Prostate gland (tissue), 2 donors: ENCODE measurements around the gene CLNK. TPM values are rescaled to one million over a fixed set of nuclear protein-coding genes. Genes with fewer than 3 reads are reported as not detected.

Experiments used
- DNase-seq: peaks from one replicate; pipeline ENCODE4 v3.0.0-alpha.2; 2019; ENCODE audit warnings: low spot score
- H3K27ac ChIP-seq, 2 donors: fragments of 200-600 bp; sonication (generic); 2 replicates each; pipeline ENCODE4 v1.5.1; 2017 to 2019
- H3K27me3 ChIP-seq: fragments of 200-600 bp; sonication (generic); replicated peaks from 2 replicates; pipeline ENCODE4 v1.5.1; 2019; ENCODE audit not compliant: insufficient read depth
- H3K36me3 ChIP-seq, 2 donors: fragments of 200-600 bp; sonication (generic); 1 replicate in 1 of 2; 2 replicates in 1 of 2; pipeline versions ENCODE4 v1.5.1 to v1.8.1; 2017 to 2019
- H3K4me1 ChIP-seq: fragments of 200-600 bp; sonication (generic); replicated peaks from 2 replicates; pipeline ENCODE4 v1.5.1; 2019
- H3K4me3 ChIP-seq, 2 donors: fragments of 200-600 bp; sonication (generic); 2 replicates each; pipeline ENCODE4 v1.5.1; 2017 to 2019
- H3K9me3 ChIP-seq: fragments of 200-600 bp; sonication (generic); 2 replicates; pipeline ENCODE4 v1.5.1; 2017
- POLR2A ChIP-seq: fragments of 450-650 bp; IDR thresholded peaks from one replicate; pipeline ENCODE4 v1.6.1; 2016; ENCODE audit warnings: antibody characterized with exemption, mild to moderate bottlenecking
- POLR2AphosphoS5 ChIP-seq: sonication (generic); formaldehyde crosslinking; IDR thresholded peaks from one replicate; pipeline ENCODE4 v1.6.1; 2017; ENCODE audit warnings: antibody characterized with exemption
- WGBS: methylation state at CpG from one replicate; pipeline ENCODE4 v1.1.5; 2018; 5-methylcytosine and 5-hydroxymethylcytosine counted together
- intact Hi-C: fragments of 100-400 bp; cut with DNase I; formaldehyde crosslinking; loops from one replicate; pipeline ENCODE4 v1.14.2; 2022
- total RNA-seq, 2 donors: library from RNA; depleted of rRNA; stranded (reverse); fragments of >200 nt; gene quantifications; one replicate each; pipeline ENCODE4 v1.1.0, GENCODE V29; 2016
- TF ChIP-seq, protein P1 (sequence below), 4 experiments: fragments of 200-600 bp in 2 of 4; fragments of 450-650 bp in 2 of 4; sonication (generic) in 2 of 4; IDR thresholded peaks; 1 replicate in 3 of 4; 2 replicates in 1 of 4; pipeline ENCODE4 v1.5.1; 2016 to 2019; ENCODE audit warnings: antibody characterized with exemption in 4 of 4, mild to moderate bottlenecking in 2 of 4, moderate library complexity in 2 of 4

The CLNK gene
- total RNA-seq, 2 donors from 2014 or later, result not detected

DNA sequence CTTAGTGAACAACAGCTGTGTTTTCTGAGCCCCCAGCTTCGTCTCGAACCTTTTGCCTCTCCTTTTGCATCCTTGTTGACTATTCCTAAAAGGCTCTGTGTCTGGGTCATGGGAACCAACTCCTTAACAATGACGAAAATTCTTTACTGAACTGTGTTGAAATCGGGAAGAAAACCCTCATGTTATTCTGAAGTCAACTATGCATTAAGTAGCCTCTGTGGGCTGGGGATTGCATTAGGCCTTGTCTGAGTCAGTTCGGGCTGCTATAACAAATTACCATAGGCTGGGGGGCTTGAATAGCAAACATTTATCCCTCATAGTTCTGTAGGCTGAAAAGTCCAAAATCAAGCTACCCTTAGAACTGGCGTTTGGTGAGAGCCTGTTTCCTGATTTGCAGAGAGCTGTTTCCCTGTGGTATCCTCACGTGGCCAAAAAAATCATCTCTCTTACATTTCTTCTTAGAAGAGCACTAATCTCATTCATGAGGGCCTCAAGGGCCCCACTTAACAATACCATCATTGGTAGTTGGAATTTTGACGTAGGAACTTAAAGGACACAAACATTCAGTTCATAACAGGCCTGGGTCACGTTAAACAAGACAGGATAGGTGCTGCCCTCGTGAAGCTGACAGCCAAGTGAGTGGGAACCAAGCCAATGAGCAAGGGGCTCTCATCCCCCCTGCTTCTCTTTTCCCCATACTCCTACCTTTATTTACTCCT, 75.9 kb downstream of the CLNK start:
- no peak for DNase-seq
- Histone ChIP-seq H3K36me3 (no peaks in the 10 kb centered on the region), H3K27me3 (no peaks in the 10 kb centered on the region), H3K4me1 (no peaks in the 10 kb centered on the region), H3K9me3 (no peaks in the 10 kb centered on the region), H3K27ac (no peak overlapping the region), H3K4me3 (no peak overlapping the region)
- 91% methylated on average over 10 of the region's 10 CpGs for WGBS
- TF ChIP-seq, protein P1, sequence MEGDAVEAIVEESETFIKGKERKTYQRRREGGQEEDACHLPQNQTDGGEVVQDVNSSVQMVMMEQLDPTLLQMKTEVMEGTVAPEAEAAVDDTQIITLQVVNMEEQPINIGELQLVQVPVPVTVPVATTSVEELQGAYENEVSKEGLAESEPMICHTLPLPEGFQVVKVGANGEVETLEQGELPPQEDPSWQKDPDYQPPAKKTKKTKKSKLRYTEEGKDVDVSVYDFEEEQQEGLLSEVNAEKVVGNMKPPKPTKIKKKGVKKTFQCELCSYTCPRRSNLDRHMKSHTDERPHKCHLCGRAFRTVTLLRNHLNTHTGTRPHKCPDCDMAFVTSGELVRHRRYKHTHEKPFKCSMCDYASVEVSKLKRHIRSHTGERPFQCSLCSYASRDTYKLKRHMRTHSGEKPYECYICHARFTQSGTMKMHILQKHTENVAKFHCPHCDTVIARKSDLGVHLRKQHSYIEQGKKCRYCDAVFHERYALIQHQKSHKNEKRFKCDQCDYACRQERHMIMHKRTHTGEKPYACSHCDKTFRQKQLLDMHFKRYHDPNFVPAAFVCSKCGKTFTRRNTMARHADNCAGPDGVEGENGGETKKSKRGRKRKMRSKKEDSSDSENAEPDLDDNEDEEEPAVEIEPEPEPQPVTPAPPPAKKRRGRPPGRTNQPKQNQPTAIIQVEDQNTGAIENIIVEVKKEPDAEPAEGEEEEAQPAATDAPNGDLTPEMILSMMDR (IDR thresholded peaks at IDR 0.05), result no peak
- TF ChIP-seq POLR2A, result no peak
- TF ChIP-seq POLR2AphosphoS5, result no peak
- intact Hi-C loops, result no loop called here

DNA sequence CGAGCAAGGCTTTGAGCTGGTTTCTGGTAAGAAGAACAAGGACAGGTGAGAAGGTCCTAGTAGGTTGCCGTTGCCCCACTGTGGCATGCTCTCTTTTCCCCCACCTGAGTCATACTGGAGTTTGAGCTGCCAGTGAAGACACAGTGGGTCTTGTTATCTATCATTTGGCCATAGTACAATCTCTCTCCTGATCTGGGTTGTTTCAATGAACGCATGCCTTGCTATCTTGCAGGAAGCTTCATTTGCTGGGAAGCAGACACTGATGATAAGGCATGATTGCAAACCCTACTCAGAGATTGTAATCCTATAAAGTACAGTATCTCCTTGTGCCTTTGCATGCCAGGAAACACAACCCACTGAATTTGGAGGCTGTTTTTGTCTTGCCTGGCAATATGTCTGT, 77.4 kb downstream of the CLNK start:
- DNase-seq, result no peak
- no peak overlapping the region for H3K4me3 ChIP-seq
- no peaks in the 10 kb centered on the region for H3K36me3 ChIP-seq
- H3K9me3 ChIP-seq, result no peaks in the 10 kb centered on the region
- intact Hi-C loops, result no loop called here
- TF ChIP-seq POLR2AphosphoS5 (no peak), POLR2A (no peak)
- TF ChIP-seq, protein P1 (IDR thresholded peaks at IDR 0.05), result no peak
- no peaks in the 10 kb centered on the region for H3K4me1 ChIP-seq
- H3K27me3 ChIP-seq, result no peaks in the 10 kb centered on the region
- 80% methylated on average over 3 of the region's 3 CpGs for WGBS
- no peak overlapping the region for H3K27ac ChIP-seq

DNA sequence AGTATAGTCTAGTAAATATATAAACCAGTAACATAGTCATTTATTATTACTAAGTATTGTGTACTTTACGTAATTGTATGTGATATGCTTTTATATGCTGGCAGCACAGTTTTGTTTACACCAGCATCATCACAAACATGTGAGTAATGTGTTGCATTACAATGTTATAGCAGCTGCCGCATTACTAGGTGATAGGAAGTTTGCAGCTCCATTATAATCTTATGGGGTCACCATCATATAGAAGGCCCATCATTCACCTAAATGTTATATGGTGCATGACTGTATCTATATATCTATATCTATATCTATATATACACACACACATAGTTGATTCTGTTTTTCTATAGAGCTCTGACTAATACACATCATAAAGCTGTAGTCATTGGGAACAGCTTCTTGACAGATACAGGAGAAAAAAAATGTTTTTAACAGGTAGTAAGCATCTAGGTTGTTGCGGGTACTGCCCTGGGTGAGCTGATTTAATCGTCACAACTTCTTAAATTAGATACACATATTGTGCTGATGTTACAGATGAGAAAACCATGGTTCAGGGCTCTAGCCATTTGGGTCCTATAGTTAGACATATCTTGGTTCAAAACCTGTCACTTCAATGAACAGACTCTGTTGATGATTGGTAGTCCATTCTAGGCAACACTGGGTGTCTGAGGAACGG, 77.9 kb downstream of the CLNK start:
- H3K27ac ChIP-seq, result no peak overlapping the region
- 76% methylated on average over 5 of the region's 5 CpGs for WGBS
- H3K4me1 ChIP-seq, result no peaks in the 10 kb centered on the region
- no peaks in the 10 kb centered on the region for H3K27me3 ChIP-seq
- H3K4me3 ChIP-seq, result no peak overlapping the region
- TF ChIP-seq POLR2A (no peak), POLR2AphosphoS5 (no peak)
- TF ChIP-seq, protein P1 (IDR thresholded peaks at IDR 0.05), result no peak
- no peaks in the 10 kb centered on the region for H3K9me3 ChIP-seq
- H3K36me3 ChIP-seq, result no peaks in the 10 kb centered on the region
- intact Hi-C loops, result no loop called here
- DNase-seq, result no peak

DNA sequence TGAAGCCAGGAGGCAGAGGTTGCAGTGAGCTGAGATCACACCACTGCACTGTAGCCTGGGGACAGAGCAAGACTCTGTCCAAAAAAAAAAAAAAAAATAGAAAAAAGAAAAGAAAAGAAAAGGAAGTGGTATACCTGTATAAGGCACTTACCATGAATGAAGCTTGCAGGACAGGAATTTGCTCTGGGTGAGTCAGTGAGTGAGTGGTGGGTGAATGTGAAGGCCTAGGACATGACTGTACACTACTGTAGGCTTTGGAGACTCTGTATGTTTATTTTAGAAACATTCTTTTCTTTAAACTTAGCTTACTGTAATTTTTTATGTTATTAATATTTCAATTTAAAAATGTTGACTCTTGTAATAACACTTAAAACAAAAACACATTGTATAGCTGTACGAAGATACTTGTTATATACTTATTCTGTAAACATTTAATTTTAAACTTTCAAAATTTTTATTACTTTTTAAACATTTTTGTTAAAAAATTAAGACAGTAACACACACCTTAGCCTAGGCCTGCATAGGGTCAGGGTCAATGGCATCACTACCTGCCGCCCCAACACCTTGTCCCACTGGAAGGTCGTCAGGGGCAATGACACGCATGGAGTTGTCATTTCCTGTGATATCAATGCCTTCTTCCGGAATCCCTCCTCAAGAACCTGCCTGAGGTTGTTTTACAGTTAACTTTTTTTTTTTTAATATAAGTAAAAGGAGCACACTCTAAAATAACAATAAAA, 78.7 kb downstream of the CLNK start:
- Histone ChIP-seq H3K36me3 (no peaks in the 10 kb centered on the region), H3K4me1 (no peaks in the 10 kb centered on the region), H3K4me3 (no peak overlapping the region), H3K27me3 (no peaks in the 10 kb centered on the region), H3K9me3 (no peaks in the 10 kb centered on the region), H3K27ac (no peak overlapping the region)
- intact Hi-C loops, result no loop called here
- TF ChIP-seq POLR2AphosphoS5, result no peak
- no peak for TF ChIP-seq POLR2A
- TF ChIP-seq, protein P1 (IDR thresholded peaks at IDR 0.05), result no peak
- no peak for DNase-seq
- 92% methylated on average over 5 of the region's 5 CpGs for WGBS
